Measurements from ENCODE around the gene PPIL6.

PPIL6 gene

GRCh38 chr6:109360791-109361190 lies 79.6 kb downstream of the PPIL6 start:
- DNase-seq = no peak

GRCh38 chr6:109360281-109360680 lies 80.1 kb downstream of the PPIL6 start:
- DNase-seq = no peak

GRCh38 chr6:109359248-109359647 lies 81.2 kb downstream of the PPIL6 start:
- DNase-seq = no peak

- DNase-seq = no peak
These were observed 82.2 kb downstream of the PPIL6 start for GRCh38 chr6:109358204-109358603.

GRCh38 chr6:109356237-109356636 lies 84.2 kb downstream of the PPIL6 start:
- DNase-seq = no peak

GRCh38 chr6:109351231-109352130 lies 88.9 kb downstream of the PPIL6 start:
- DNase-seq = no peak

GRCh38 chr6:109349419-109349987 lies 90.9 kb downstream of the PPIL6 start:
- DNase-seq = no peak

- DNase-seq = no peak
These were observed 92.2 kb downstream of the PPIL6 start for GRCh38 chr6:109348226-109348625.

- no peak for DNase-seq
These were observed 92.6 kb downstream of the PPIL6 start for GRCh38 chr6:109347779-109348178.

GRCh38 chr6:109345986-109346385 lies 94.4 kb downstream of the PPIL6 start:
- DNase-seq = no peak

- DNase-seq = no peak
These were observed 96.2 kb downstream of the PPIL6 start for GRCh38 chr6:109344226-109344625.

GRCh38 chr6:109343518-109343917 lies 96.9 kb downstream of the PPIL6 start:
- DNase-seq = no peak

GRCh38 chr6:109342911-109343310 lies 97.5 kb downstream of the PPIL6 start:
- DNase-seq = no peak

GRCh38 chr6:109342506-109342905 lies 97.9 kb downstream of the PPIL6 start:
- DNase-seq = no peak

- DNase-seq = no peak
These were observed 99.6 kb downstream of the PPIL6 start for GRCh38 chr6:109340811-109341210.

Measured in activated T-cell treated with anti-CD3 and anti-CD28 coated beads, Interleukin-2, amount 50 U/mL, for 48 hours (primary cell).